GM19023 (cell line): ENCODE measurements around the gene SURF2.

Source experiments
- ATAC-seq: cut with Tn5 transposase; IDR thresholded peaks from one replicate; pipeline ENCODE4 v1.9.1; 2021; ENCODE audit warnings: mild to moderate bottlenecking, moderate library complexity; ENCODE audit not compliant: unreplicated experiment

Gene SURF2

DNA sequence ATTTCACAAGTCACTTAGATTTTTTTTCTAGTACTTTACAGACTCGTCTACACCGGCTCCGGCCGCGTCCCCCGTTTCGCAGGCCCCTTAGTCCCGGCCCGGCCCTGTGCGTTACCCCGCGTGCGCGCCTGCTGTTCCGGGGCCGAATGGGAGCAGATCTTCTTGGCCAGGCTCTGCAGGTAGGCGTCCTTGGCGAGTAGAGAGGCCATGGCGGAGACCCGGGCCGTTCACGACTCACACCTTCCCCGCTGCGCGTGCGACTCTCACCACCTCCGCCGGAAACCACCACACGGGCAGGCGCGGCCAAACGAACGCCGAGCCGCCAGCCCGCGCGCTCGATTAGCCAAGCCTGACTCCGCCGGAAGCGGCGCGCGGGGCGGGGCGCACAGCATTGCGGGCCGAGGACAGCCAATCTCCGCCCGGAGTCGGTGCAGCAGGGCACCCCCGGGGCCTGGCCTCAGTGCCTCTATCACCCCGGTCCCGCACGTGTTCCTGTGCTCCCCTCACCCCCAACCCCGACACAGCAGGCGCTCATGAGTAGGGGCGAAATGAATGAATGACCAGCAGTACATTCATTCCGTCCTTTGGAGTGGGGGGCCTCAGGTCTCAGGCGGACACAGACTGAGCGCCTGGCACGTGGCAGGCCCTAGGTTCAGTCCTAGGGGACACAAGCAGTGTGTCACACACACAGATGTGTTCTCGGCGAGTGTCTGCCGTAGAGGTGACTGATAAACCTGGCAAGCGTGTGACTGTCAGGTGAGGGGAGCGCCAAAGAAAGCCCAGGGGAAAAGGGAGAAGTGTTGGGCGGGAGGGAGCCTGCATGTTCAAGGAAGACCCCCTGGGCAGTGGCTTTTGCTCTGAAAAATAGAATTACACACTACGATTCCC is 20.2 kb upstream of the SURF2 start, which contains the start of gene SURF6:
TSS of gene SURF6 (minus strand) at position 265 of the 888 bp plus-strand sequence. CDS start at position 209, 56 bp downstream.
- ATAC-seq: peak; percentile 87

DNA sequence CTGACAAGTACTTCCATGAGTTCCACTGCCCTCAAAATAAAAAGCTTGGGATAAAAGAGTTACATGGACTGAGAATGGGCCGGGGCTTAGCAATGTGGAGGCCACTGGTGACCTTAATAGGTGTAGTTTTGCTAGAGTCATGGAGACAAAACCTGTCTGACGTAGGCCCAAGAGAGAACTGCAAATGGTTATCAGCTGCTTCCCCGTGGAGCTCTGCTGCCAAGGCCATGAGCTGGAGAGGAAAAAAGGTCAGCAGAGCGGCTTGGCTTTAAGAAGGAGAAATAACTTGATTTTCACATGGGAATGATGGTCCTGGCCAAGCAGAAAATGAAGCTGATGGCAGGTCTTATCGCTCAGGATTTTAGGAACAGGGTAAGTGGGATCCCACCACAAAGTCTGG is 16.7 kb upstream of the SURF2 start:
- no peak for ATAC-seq

DNA sequence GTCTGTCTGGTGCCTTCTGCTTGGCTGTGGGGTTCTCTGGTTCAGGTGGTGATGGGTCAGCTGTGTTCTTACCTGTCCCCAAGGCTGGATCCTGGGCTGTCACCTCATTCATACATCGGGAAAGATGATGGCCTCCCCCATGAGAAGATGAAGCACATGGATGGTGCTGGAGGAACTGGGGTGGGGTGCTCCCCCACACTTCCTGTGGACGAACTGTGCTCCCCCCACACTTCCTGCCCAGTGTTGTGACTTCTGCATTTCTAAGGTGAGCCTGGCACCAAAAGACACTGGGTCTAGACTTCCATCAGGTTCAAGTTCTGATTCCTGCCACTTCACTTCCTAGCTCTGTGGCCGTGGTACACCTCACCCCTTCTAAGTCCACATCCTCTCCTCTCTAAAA is 16.1 kb upstream of the SURF2 start:
- no peak for ATAC-seq

DNA sequence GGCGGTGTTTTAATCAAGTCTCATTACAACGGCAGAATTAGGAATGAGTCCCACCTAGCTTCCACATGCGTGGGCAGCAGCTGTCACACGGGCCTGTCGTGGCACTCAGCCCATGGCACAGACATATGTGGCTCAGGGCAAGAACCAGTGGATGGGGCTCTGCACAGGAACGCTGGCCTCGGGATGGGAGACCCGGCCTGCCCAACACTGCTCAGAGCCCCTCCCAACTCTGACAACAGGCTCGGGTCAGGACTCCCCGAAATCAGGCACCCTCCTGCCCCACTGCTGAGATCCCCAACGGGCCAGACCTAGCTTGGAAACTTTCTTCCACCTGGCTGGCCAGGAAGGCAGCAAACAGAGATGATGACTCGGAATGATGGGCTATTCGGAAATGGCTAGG is 15.4 kb upstream of the SURF2 start:
- no peak for ATAC-seq

DNA sequence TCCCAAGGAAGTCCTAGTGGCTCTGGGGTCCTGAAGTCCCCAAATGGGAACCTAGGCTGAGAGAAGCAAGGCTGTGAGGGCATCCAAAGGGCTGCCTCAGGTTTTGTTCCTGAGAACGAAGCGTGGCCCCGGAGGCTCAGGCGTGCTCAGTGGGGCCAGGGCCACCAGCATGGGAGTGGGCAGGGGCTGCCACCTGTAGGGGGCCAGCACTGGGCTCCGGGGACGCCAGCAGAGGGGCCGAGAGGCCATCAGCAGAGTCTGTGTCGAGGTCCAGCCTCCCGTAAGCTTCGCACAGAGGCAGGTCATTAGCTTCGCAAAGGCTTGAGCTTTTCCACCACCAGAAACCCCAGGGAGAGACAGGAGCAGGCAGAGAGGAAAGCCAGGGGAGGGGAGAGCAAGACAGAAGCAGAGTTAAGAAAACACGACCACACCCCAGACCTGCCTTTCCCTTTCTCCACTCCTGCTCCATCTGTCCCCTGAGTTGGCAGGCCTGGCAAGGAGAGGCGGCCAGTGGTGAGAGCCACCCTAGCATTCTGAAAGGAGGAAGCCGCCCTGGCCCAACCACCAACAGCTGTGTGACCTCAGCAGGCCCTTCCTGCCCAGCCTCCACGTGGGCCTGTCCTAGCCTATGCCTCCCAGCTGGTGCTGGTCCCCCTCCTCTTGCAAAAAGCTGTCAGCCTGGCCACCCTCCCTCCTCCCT is 14.8 kb upstream of the SURF2 start:
- ATAC-seq: no peak

DNA sequence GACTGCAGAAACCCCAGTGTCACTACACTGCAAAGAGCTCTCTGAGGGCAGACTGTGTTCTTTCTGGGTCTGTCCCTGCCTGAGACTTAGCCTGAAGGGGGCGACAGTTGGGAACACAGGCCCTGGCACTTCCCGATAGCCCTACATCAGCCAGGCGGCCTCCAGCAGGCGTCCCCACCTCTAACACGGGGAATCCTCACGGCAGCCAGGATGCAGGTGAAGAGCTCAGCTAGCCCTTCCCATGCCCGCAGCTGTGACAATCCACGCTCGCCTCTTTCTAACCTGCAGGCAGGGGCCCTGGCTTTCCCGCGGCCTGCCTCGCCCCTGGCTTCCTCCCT is 14.3 kb upstream of the SURF2 start:
- no peak for ATAC-seq

DNA sequence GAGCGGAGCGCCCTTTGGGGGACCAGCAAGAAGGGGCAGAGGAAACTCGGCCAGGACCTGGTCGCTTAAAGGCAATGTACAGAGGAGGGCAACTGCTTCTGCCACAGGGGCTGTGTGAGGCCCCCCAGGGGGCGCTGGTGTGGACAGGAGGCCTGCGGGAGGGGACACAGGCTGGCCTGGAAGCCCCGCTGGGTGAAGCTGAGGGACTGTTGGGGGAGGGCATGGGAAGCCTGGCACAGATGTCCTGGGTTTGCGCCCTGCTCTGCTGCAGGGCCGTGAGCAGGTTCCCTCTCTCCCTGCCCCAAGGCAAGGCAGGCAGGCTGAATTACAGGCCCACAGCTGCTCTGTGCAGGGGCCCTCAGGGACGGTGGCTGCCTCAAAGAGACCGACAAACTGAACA is 13.8 kb upstream of the SURF2 start:
- ATAC-seq: no peak

DNA sequence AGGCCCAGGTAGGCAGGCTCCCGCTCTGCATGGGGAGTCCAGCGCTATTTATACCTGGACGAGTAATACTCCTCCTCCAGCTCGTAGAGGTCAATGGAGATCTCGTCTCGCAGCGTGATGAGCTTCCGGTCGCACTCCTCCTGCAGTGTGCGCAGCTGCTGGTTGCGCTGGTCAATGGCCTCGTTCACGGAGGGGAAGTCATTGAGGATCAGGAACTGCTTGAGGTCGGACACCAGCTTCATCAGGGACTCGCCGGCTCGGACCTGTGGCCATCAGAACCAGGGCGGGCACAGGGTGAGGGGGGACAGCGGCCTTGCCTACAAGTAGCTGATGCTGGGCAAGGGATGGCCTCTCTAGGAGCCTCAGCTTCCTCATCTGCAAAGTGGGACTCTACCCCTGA is 12.3 kb upstream of the SURF2 start:
- no peak for ATAC-seq

DNA sequence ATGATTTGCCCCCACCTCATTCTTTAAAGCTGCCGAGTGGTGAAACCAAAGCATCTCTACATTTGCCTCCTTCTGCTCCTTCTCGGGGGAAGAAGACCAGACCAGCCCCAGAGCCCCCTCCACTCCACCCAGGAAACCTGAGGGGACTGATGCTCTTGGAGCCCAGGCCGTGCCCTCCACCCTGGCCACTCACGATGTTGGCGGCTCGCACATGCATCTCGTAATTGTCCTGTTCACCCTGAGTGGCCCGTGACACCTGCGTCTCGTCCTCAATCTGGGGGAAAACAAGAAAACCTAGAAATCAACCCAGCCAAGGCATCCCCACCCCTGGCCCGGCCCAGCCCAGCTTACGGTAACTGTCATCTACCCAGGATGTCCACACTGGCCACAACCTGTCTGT is 11.4 kb upstream of the SURF2 start:
- ATAC-seq: no peak

DNA sequence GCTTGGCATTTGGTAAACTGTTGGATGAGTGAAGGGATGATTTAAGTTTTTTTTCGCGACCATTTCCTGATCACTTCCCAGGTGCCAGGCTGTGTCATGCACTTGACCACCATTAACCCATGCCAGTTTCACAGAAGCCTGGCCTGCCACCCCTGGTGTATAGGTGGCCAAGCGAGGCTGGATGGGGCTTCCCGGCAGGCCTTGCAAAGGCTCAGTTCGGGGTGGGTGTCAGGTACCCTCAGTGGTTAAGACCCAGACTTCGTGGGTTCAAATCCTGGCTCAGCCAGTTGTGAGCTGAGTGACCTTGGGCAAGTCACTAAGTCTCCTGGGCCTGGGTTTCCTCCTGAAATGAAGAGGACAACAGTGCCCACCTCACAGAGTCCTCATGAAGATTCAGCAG is 10.8 kb upstream of the SURF2 start:
- ATAC-seq: no peak

DNA sequence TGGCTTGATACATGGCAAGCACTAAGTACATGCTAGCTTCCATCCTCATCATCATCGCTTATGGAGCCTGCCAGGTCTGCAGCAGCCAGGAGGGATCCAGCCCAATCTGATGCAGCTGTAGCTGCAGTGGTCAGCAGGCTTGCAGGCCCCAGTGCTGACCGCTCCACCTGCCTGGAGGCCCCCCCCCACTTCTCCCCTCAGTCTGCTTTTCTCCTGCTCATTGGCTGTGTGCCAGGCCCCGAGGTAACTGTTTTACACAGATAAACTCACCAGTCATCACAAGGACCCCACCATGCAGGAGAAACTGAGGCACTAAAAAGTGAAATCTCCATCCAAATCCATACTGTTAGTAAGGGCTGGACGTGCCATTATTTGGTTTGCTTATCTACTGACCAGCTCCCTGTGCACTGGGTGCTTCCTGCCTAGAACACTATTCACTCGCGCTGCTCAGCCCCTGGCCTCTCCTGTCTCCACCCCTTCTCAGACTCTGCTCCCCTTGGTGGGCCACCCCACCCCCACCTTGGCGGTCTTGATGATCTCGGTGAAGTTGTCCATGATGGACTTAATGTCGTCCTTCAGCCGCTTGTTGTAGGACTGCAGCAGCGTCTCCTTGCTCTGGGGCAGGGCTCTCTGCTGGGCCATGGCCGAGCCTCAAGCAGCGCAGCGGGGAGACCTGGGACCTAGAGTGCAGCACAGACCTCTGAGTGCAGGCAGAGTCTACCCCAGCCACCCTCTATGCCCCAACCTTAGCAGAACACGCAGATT is 10.1 kb upstream of the SURF2 start:
- no peak for ATAC-seq

DNA sequence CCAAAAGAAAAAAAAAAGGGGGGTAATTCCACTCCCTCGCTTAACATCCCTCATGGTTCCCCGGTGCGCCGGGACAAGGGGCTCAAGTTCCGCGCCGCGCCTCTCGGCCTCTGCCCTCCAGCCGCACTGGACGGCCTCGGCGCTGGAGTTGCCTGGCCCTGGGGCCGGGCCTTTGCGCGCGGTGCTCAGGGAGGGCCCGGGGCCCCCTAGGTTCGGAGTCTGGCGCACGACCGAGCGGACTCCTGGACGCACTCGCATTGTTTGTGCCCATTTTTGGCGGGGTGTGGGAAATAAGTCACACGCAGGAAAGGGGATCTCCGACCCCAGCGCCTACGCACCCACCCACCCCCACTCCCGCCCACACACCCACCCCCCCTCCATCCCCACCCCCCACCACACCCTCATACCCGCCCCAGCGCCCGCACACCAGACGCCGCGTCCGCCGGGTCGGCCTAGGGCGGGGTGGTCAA is 8.8 kb upstream of the SURF2 start:
- ATAC-seq: peak; percentile 42

DNA sequence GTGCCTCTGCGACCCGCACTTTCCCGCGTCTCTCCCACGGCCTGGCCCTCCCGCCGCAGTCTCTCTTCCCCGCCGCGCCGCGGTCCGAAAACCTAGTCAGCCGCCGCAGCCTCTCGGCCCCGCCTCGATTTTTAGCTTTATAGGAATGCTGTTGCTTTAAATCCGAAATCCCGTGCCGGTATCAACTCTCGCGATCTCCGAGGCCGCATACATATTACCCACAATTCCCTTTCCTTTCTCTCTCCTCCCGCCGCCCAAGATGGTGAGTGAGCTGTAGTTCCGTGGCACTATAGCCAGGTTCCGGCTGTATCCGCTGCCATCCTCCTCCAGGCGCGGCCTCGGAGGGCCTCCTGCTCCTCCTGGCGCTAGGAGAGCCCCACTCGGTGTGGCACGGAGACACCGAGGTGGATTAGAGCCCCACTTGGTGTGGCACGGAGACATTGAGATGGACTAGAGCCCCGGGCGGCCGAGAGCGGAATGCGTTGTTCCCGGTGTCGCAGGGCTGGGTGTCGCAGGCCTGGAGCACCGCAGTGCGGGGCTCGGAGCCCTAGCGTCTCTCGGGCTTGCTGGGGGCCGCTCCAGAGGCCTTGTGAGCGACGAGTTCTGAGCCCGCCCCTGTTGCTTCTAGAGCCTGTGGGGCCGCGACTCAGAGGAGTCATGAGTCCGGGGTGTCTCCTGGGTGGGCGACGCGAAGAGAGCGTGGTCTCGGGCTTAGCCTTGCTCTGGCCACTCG is 8.2 kb upstream of the SURF2 start, which contains the start of the genes MED22 and RPL7A:
TSS of gene MED22 (minus strand) at position 147 of the 733 bp plus-strand sequence. CDS start 1,469 bp downstream, outside the sequence.
TSS of gene RPL7A (plus strand) at position 234 of the 733 bp plus-strand sequence. CDS start at position 260, 26 bp downstream.
- ATAC-seq: peak; percentile 72

DNA sequence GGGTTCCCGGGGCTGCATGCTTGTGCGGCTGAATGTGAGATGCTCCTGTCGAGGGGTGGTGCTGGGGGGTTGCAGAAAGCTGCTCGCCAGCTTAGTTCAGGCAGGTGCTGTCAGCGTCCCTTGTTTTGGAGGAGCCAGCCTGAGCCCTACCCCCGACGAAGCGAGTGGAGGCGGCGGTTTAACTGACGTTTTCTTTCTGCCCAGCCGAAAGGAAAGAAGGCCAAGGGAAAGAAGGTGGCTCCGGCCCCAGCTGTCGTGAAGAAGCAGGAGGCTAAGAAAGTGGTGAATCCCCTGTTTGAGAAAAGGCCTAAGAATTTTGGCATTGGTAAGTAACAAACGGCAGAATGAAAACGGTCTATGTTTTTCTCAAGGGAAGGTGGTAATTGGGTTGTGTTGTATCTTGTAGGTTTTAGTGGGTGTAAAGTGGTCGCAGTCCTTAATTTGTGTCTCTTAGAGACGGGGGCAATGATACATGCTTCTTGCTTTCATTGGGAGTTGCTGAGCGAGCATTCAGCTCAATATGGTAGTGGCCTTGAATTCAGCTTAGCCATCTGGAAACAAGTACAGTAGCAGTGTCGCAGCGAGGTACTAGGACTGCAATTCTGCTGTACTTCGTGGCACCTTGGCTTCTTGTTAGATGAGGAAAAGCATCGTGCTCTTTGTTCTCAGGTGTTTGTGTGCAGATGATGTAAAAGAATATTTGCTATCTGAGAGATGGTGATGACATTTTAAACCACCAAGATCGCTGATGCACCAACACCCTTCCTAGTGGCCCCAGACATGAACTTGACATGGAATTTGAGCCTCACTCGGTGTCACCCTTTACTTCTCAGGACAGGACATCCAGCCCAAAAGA is 7.4 kb upstream of the SURF2 start:
- ATAC-seq: no peak

DNA sequence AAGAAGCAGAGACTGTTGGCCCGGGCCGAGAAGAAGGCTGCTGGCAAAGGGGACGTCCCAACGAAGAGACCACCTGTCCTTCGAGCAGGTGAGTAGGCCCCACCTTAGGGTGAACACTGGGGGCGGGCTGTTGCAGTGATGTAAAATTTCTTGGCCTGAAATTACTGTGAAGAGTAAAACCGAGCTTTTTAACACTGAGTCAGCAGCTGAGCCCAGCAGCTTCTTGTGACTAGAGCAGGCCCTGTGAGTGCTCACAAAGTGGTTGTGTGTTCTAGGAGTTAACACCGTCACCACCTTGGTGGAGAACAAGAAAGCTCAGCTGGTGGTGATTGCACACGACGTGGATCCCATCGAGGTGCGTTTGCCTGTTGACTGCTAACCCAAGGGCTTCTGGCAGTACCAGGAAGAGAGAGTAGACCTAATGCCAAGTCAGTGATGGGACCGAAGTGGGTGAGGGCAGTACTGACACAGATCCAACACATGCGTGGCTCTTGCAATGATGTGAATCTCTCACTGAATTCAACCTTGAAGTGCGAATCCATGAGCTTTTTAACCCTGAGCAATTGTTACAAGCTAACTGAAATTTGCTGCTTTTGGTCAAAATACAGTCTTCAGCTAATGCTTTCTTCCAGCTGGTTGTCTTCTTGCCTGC is 6.3 kb upstream of the SURF2 start:
- ATAC-seq: no peak

DNA sequence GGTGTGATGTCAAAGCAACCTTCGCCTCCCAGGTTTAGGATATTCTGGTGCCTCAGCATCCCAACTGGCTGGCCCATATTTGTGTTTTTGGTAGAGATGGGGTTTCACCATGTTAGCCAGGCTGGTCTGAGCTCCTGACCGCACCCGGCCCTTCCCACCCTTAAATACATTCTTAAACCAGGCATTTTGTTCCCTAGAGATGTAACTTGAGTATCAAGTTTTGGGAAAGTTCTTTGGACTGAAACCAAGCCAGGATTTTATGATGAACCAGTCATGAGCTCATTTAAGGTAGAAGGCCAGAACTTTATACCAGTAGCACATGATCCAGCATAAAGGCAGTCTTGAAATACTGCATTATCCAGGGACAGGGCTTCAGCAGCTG is 4.8 kb upstream of the SURF2 start:
- no peak for ATAC-seq

DNA sequence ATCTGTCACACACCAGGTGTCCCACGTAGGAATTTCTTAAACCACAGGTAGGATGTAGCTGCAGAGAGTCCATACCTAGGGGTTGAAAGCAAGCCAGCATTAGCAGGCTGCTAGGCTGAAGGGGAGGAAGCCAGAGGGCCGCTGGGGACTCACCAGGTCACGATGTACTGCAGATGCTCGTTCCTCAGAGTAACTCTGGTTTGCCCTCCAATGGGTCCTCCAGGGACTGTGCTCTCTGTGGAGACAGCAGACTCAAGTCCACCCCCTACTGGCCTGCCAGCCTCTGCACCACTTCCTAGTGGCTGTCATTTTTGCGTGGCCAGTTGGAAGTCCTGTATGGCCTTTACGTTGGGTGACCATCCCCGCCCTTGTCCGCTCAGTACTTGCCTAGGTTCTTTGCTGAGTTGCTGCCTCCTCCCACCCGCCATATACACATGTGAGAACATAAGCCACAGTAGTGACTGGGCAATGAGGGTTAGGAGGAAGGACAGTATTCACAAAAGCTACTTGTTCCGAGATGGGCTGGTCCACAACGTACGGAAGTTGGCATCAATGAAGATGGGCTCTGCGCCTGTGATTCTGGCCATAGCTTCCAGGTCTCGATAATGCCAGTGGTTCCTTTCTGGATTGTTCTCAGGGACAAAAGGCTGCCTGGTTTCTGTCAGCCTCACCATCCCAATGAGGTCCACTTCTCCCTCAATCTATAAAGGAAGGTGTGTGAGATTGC is 4.3 kb upstream of the SURF2 start:
- no peak for ATAC-seq

DNA sequence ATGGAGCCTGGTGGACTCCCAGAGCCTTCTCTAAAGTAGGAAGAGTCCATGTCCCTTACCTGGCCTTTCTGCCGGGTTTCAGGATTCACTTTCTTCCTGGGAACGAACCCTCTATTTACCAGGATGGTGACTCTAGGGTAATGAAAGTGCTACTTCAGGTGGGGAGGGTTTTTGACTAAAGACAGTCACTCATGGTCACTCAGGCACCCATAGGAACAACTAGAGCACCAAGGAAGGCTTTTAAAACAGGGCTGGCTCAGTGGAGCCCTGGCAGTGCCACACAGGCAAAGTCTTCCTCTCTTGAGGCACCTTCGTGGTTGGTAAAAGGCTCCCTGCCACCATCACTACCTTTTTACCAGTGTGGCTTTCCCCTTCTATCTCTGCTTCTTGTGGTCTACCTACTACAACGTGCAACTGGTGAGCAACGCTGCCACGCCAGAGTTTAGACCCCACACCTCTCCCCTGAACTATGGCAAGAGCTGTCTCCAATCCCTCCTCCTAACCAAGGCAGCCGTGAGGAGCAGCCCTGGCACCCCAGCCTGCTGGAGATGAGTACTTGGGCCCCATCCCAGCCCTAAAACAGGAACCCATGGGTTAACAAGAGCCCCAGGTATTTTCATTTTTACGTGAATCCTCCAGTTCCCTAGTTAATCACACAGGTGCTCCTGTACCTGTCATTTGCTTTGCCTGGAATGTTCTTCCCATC is 3.6 kb upstream of the SURF2 start:
- no peak for ATAC-seq
